ENCODE results near the gene PCSK5.

PCSK5 gene

DNA sequence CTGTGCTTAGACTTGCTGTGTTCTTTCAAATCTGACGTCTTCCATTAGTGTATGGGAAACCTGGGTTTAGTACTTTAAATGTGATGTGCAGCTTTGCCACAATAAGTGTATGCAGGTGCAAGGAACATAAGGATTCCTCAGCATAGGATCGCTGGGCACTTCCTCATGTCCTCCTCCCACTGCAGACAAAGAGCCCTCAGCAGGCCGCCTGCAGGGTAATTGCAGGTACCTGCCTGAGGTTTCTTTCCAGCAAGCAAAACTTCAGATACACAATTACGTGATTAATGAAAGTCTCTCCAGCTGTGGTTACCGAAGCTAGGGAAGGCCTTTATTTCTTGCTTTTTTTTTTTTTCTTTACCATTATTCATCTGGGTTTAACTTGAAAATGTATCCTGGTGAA lies 270.6 kb downstream of the PCSK5 start:
- no peaks in the 10 kb centered on the region for H3K9me3 ChIP-seq
- no peak overlapping the region for H3K27ac ChIP-seq
- no peak for TF ChIP-seq CTCF (IDR thresholded peaks at IDR 0.05)
- H3K4me3 ChIP-seq (ENCODE audit: low read depth in 1 of 2, low read length in 1 of 2): no peak overlapping the region
- H3K4me1 ChIP-seq (ENCODE audit: control insufficient read depth in 1 of 2, insufficient read depth in 1 of 2, low read depth in 1 of 2, low read length in 1 of 2): peaks cover 7 to 10% of the 10 kb centered on the region in 2 experiments
- no peaks in the 10 kb centered on the region for H3K27me3 ChIP-seq
- no peaks in the 10 kb centered on the region for H3K36me3 ChIP-seq

GRCh38 chr9:76161541-76161940 lies 271.1 kb downstream of the PCSK5 start:
- H3K4me3 ChIP-seq (ENCODE audit: low read depth in 1 of 2, low read length in 1 of 2): no peak overlapping the region

DNA sequence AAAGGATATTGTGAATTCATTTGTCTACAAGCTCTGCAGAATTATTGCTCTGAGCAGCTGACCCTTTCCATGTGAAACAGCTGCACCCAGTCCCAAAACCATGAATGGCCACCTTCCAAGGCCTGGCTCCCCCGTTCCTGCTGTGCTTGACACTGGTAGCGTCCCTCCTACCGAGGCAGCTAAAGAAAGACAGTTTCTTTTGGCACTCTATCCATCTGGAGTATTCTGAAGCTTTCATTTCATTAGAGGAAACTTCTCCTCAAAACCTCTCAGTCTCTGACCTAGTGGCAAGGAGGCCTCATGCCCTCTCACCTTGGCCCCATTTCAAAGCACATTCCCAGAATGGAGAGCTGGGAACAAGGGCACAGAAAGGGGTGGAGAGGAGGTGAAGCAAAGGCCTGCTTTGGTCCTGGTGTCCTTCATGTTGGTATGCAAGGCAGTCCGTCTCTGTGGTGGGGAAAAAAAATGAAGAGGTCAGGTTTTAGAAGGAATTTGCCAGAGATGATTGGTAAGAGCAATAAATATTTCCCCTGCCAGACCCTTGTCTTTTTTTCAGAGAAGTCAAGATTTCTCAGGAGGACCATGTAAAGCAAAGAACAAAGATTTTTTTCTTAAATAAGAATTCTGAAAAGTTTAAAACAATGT lies 271.7 kb downstream of the PCSK5 start:
- no peaks in the 10 kb centered on the region for H3K36me3 ChIP-seq
- H3K27ac ChIP-seq: no peak overlapping the region
- H3K27me3 ChIP-seq: no peaks in the 10 kb centered on the region

More at GRCh38 chr9:76161541-76161940, 271.1 kb downstream of the PCSK5 start:
- H3K27me3 ChIP-seq: no peaks in the 10 kb centered on the region
- no peaks in the 10 kb centered on the region for H3K36me3 ChIP-seq
- no peak for TF ChIP-seq CTCF (IDR thresholded peaks at IDR 0.05)
- no peak overlapping the region for H3K27ac ChIP-seq
- no peaks in the 10 kb centered on the region for H3K9me3 ChIP-seq
- H3K4me1 ChIP-seq (ENCODE audit: control insufficient read depth in 1 of 2, insufficient read depth in 1 of 2, low read depth in 1 of 2, low read length in 1 of 2): peaks cover 11 to 15% of the 10 kb centered on the region in 2 experiments

GRCh38 chr9:76162751-76163500 lies 272.5 kb downstream of the PCSK5 start:
- no peak overlapping the region for H3K4me3 ChIP-seq (ENCODE audit: low read depth in 1 of 2, low read length in 1 of 2)
- TF ChIP-seq CTCF (IDR thresholded peaks at IDR 0.05): no peak
- peaks cover 19 to 22% of the 10 kb centered on the region in 2 experiments for H3K4me1 ChIP-seq (ENCODE audit: control insufficient read depth in 1 of 2, insufficient read depth in 1 of 2, low read depth in 1 of 2, low read length in 1 of 2)
- no peaks in the 10 kb centered on the region for H3K9me3 ChIP-seq
- H3K27me3 ChIP-seq: no peaks in the 10 kb centered on the region
- no peak overlapping the region for H3K27ac ChIP-seq
- no peaks in the 10 kb centered on the region for H3K36me3 ChIP-seq

More for the DNA sequence above, 271.7 kb downstream of the PCSK5 start:
- Histone ChIP-seq H3K9me3 (no peaks in the 10 kb centered on the region), H3K4me1 (ENCODE audit: control insufficient read depth in 1 of 2, insufficient read depth in 1 of 2, low read depth in 1 of 2, low read length in 1 of 2) (peaks cover 18 to 21% of the 10 kb centered on the region in 2 experiments), H3K4me3 (ENCODE audit: low read depth in 1 of 2, low read length in 1 of 2) (no peak overlapping the region)
- TF ChIP-seq CTCF (IDR thresholded peaks at IDR 0.05): no peak

- Histone ChIP-seq H3K4me3 (ENCODE audit: low read depth in 1 of 2, low read length in 1 of 2) (no peak overlapping the region), H3K27ac (no peak overlapping the region), H3K36me3 (no peaks in the 10 kb centered on the region), H3K4me1 (ENCODE audit: control insufficient read depth in 1 of 2, insufficient read depth in 1 of 2, low read depth in 1 of 2, low read length in 1 of 2) (peaks cover 19 to 22% of the 10 kb centered on the region in 2 experiments), H3K9me3 (no peaks in the 10 kb centered on the region), H3K27me3 (no peaks in the 10 kb centered on the region)
- TF ChIP-seq CTCF (IDR thresholded peaks at IDR 0.05): no peak
Observed at GRCh38 chr9:76166526-76166925, 276.1 kb downstream of the PCSK5 start.
